Measurements from ENCODE around the gene RSU1.
A peak's percentile ranks its signal among the peaks of the same experiment; 100 is the strongest.

The RSU1 gene

DNA sequence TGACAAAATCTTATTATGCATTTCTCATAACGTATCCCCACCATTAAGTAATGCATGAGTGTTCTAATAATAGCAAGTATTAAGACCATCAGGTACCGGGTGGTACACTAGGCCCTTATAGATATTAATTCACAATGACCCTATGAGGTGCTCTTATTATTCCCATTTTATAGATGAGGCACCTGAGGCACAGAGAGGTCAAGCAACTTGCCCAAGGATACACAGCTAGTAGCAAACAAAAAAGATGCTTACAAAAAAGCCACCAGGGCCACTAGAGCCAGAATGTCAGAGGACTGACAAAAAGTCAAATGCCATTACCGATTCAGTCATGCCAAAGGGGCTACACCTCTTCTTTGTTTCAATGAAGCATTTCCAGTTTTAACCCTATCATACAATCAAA, 5.9 kb downstream of the RSU1 start:
- TF ChIP-seq TOX (CRISPR knock-in tag; IDR thresholded peaks at IDR 0.05; ENCODE audit: borderline replicate concordance) (no peak), PPARA (CRISPR knock-in tag; IDR thresholded peaks at IDR 0.05; ENCODE audit: borderline replicate concordance) (no peak), BACH2 (CRISPR knock-in tag; IDR thresholded peaks at IDR 0.05; ENCODE audit: borderline replicate concordance) (no peak), ZNF70 (CRISPR knock-in tag; IDR thresholded peaks at IDR 0.05) (no peak), ZFP30 (CRISPR knock-in tag; IDR thresholded peaks at IDR 0.05) (no peak)
- no peak for ATAC-seq

GRCh38 chr10:16809074-16809718, 8.0 kb downstream of the RSU1 start:
- TF ChIP-seq, protein P1, sequence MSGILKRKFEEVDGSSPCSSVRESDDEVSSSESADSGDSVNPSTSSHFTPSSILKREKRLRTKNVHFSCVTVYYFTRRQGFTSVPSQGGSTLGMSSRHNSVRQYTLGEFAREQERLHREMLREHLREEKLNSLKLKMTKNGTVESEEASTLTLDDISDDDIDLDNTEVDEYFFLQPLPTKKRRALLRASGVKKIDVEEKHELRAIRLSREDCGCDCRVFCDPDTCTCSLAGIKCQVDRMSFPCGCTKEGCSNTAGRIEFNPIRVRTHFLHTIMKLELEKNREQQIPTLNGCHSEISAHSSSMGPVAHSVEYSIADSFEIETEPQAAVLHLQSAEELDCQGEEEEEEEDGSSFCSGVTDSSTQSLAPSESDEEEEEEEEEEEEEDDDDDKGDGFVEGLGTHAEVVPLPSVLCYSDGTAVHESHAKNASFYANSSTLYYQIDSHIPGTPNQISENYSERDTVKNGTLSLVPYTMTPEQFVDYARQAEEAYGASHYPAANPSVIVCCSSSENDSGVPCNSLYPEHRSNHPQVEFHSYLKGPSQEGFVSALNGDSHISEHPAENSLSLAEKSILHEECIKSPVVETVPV (CRISPR knock-in tag; IDR thresholded peaks at IDR 0.05): no peak
- ATAC-seq: peak; percentile 92

DNA sequence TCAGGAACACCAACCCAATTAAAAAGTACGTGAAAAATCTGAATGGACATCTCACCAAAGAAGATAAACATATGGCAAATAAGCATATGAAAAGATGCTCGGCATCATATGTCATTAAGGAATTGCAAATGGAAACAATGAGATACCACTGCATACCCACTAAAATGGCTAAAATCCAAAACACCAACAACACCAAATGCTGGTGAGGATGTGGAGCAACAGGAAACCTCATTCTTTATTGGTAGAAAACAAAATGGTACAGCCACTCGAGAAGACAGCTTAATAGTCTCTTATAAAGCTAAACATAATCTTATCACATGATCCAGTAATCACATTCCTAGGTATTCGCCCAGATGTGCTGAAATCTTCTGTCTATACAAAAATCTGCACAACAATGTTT, 13.1 kb downstream of the RSU1 start:
- no peak for TF ChIP-seq GLIS3 (CRISPR knock-in tag; IDR thresholded peaks at IDR 0.05)
- TF ChIP-seq ZNF70 (CRISPR knock-in tag; IDR thresholded peaks at IDR 0.05): no peak
- no peak for TF ChIP-seq TOX (CRISPR knock-in tag; IDR thresholded peaks at IDR 0.05; ENCODE audit: borderline replicate concordance)
- TF ChIP-seq TSHZ2 (CRISPR knock-in tag; IDR thresholded peaks at IDR 0.05): no peak
- no peak for TF ChIP-seq OSR1 (CRISPR knock-in tag; IDR thresholded peaks at IDR 0.05)
- TF ChIP-seq SNAI2 (CRISPR knock-in tag; IDR thresholded peaks at IDR 0.05): no peak
- no peak for ATAC-seq

GRCh38 chr10:16803464-16803863, 13.8 kb downstream of the RSU1 start:
- no peak for TF ChIP-seq TCF4 (CRISPR knock-in tag; IDR thresholded peaks at IDR 0.05; ENCODE audit: borderline replicate concordance)
- no peak for TF ChIP-seq POU6F1 (CRISPR knock-in tag; IDR thresholded peaks at IDR 0.05; ENCODE audit: borderline replicate concordance, low read depth)
- TF ChIP-seq ESRRG (CRISPR knock-in tag; IDR thresholded peaks at IDR 0.05): no peak
- TF ChIP-seq ARNTL (CRISPR knock-in tag; IDR thresholded peaks at IDR 0.05; ENCODE audit: borderline replicate concordance, low read depth): no peak
- TF ChIP-seq ZNF565 (CRISPR knock-in tag; conservative IDR thresholded peaks at IDR 0.05; ENCODE audit: low read depth): no peak
- TF ChIP-seq ZNF8 (CRISPR knock-in tag; IDR thresholded peaks at IDR 0.05): no peak
- TF ChIP-seq, protein P2, sequence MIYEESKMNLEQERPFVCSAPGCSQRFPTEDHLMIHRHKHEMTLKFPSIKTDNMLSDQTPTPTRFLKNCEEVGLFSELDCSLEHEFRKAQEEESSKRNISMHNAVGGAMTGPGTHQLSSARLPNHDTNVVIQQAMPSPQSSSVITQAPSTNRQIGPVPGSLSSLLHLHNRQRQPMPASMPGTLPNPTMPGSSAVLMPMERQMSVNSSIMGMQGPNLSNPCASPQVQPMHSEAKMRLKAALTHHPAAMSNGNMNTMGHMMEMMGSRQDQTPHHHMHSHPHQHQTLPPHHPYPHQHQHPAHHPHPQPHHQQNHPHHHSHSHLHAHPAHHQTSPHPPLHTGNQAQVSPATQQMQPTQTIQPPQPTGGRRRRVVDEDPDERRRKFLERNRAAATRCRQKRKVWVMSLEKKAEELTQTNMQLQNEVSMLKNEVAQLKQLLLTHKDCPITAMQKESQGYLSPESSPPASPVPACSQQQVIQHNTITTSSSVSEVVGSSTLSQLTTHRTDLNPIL (CRISPR knock-in tag; IDR thresholded peaks at IDR 0.05; ENCODE audit: low read depth): no peak
- TF ChIP-seq RARB (CRISPR knock-in tag; IDR thresholded peaks at IDR 0.05): no peak
- TF ChIP-seq BACH2 (CRISPR knock-in tag; IDR thresholded peaks at IDR 0.05; ENCODE audit: borderline replicate concordance): no peak
- TF ChIP-seq, protein P3, sequence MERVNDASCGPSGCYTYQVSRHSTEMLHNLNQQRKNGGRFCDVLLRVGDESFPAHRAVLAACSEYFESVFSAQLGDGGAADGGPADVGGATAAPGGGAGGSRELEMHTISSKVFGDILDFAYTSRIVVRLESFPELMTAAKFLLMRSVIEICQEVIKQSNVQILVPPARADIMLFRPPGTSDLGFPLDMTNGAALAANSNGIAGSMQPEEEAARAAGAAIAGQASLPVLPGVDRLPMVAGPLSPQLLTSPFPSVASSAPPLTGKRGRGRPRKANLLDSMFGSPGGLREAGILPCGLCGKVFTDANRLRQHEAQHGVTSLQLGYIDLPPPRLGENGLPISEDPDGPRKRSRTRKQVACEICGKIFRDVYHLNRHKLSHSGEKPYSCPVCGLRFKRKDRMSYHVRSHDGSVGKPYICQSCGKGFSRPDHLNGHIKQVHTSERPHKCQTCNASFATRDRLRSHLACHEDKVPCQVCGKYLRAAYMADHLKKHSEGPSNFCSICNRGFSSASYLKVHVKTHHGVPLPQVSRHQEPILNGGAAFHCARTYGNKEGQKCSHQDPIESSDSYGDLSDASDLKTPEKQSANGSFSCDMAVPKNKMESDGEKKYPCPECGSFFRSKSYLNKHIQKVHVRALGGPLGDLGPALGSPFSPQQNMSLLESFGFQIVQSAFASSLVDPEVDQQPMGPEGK (CRISPR knock-in tag; IDR thresholded peaks at IDR 0.05; ENCODE audit: borderline replicate concordance): no peak
- no peak for TF ChIP-seq ZNF70 (CRISPR knock-in tag; IDR thresholded peaks at IDR 0.05)
- TF ChIP-seq CSDC2 (CRISPR knock-in tag; IDR thresholded peaks at IDR 0.05): no peak
- no peak for TF ChIP-seq ZFP3 (CRISPR knock-in tag; IDR thresholded peaks at IDR 0.05)
- no peak for TF ChIP-seq ISL1 (CRISPR knock-in tag; IDR thresholded peaks at IDR 0.05)
- no peak for TF ChIP-seq TOX (CRISPR knock-in tag; IDR thresholded peaks at IDR 0.05; ENCODE audit: borderline replicate concordance)
- no peak for ATAC-seq
